Activated naive CD4-positive, alpha-beta T cell treated with anti-CD3 and anti-CD28 coated beads for 36 hours (primary cell): Measurements from ENCODE around the gene ATP1A2. TPM values are rescaled to one million over a fixed set of nuclear protein-coding genes. Genes with fewer than 3 reads are reported as not detected.

Source experiments
- CTCF ChIA-PET: fragments of 350-600 bp; sonication (Branson Sonifier 250); formaldehyde crosslinking; loops from one replicate; lab custom pipeline; 2021; ENCODE audit warnings: antibody characterized with exemption; lab: Charles Lee
- DNase-seq: peaks from one replicate; pipeline ENCODE4 v3.0.0-alpha.2; 2020
- H3K27ac Mint-ChIP-seq: one replicate; pipeline ENCODE4 v1.8.0; 2021; ENCODE audit warnings: mild to moderate bottlenecking, mixed read lengths
- H3K27me3 Mint-ChIP-seq: one replicate; pipeline ENCODE4 v1.8.0; 2021; ENCODE audit warnings: low read depth, mixed read lengths
- H3K36me3 Mint-ChIP-seq: one replicate; pipeline ENCODE4 v1.8.0; 2021; ENCODE audit warnings: low read depth, mixed read lengths
- H3K4me1 Mint-ChIP-seq: one replicate; pipeline ENCODE4 v1.8.0; 2021; ENCODE audit warnings: low read depth, mixed read lengths
- H3K4me3 Mint-ChIP-seq: one replicate; pipeline ENCODE4 v1.8.0; 2021; ENCODE audit warnings: mild to moderate bottlenecking, moderate library complexity, mixed read lengths
- H3K9me3 Mint-ChIP-seq: one replicate; pipeline ENCODE4 v1.8.0; 2021; ENCODE audit warnings: mixed read lengths
- intact Hi-C: fragments of 100-400 bp; cut with micrococcal nuclease; formaldehyde crosslinking; loops from one replicate; pipeline ENCODE4 v1.15.1; 2023
- total RNA-seq, 2 experiments: library from RNA; stranded (reverse); gene quantifications; one replicate each; pipeline ENCODE4 v1.2.3, GENCODE V29; 2021

The ATP1A2 gene
- total RNA-seq, 2 experiments from 2014 or later: not detected

DNA sequence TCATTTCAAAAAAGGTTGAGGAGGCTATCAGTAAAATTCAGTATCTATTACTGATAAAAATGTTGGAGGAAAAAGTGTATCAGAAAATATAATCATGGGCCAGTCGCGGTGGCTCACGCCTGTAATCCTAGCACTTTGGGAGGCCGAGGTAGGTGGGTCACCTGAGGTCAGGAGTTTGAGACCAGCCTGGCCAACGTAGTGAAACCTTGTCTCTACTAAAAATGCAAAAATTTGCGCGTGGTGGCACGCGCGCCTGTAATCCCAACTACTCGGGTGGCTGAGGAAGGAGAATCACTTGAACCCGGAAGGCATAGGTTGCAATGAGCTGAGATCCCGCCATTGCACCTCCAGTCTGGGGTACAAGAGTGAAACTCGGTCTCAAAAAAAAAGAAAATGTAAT lies 30.5 kb downstream of the ATP1A2 start:
- H3K4me3 Mint-ChIP-seq: no peak overlapping the region
- CTCF ChIA-PET: no interaction called here
- intact Hi-C loops: no loop called here

DNA sequence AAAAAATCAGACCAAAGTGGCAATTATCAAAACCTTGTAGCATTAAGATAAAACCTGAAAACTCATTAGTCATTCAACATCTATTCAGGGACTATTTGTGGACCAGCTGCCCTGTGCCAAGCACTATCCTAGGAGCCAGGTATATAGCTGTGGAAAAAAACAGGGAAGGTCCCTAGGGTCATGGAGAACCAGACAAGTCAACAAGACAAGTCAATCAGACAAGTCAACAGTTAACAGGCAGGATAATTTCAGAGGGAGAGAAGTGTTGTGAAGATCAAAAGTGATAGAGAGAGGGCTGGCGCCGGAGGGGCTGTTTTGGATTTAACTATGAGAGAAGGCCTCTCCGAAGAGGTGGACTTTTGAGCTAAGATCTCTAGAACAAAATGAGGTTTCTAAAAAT lies 32.6 kb downstream of the ATP1A2 start:
- no peaks in the 10 kb centered on the region for H3K36me3 Mint-ChIP-seq
- H3K4me3 Mint-ChIP-seq: no peak overlapping the region
- no peak overlapping the region for H3K27ac Mint-ChIP-seq
- intact Hi-C loops: no loop called here
- CTCF ChIA-PET: interaction anchor here (0.7 to 1.5 kb wide), 2 partner anchors 47 to 130 kb away, joined by 4 to 6 read pairs; no protein-coding TSS in a partner anchor
- no peaks in the 10 kb centered on the region for H3K27me3 Mint-ChIP-seq
- H3K4me1 Mint-ChIP-seq: no peaks in the 10 kb centered on the region
- no peak for DNase-seq
- H3K9me3 Mint-ChIP-seq: no peaks in the 10 kb centered on the region

More for the DNA sequence above, 30.5 kb downstream of the ATP1A2 start:
- no peaks in the 10 kb centered on the region for H3K4me1 Mint-ChIP-seq
- H3K9me3 Mint-ChIP-seq: no peaks in the 10 kb centered on the region
- no peak overlapping the region for H3K27ac Mint-ChIP-seq
- no peaks in the 10 kb centered on the region for H3K27me3 Mint-ChIP-seq
- no peak for DNase-seq
- H3K36me3 Mint-ChIP-seq: no peaks in the 10 kb centered on the region

DNA sequence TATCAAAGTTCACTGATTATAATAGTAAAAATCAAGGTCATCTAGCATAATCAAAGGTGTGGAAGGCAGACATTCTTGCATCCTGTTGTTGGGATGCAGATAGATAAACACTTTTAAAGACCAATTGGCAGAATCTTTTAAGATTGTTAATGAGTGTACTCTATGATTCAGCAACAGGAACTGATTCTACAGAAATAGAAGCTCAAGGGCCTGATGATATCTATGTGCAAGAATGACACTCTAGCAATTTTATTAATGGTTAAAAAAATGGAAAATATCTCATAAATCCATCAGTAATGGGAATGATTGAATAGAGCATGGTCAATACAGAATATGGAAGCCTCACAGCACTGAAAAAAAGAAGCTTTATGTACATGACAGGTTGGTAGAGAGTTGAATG lies 33.7 kb downstream of the ATP1A2 start:
- no peaks in the 10 kb centered on the region for H3K4me1 Mint-ChIP-seq
- CTCF ChIA-PET: no interaction called here
- no peak overlapping the region for H3K4me3 Mint-ChIP-seq
- no peaks in the 10 kb centered on the region for H3K9me3 Mint-ChIP-seq
- H3K27ac Mint-ChIP-seq: no peak overlapping the region
- intact Hi-C loops: no loop called here
- DNase-seq: no peak
- no peaks in the 10 kb centered on the region for H3K27me3 Mint-ChIP-seq
- no peaks in the 10 kb centered on the region for H3K36me3 Mint-ChIP-seq

DNA sequence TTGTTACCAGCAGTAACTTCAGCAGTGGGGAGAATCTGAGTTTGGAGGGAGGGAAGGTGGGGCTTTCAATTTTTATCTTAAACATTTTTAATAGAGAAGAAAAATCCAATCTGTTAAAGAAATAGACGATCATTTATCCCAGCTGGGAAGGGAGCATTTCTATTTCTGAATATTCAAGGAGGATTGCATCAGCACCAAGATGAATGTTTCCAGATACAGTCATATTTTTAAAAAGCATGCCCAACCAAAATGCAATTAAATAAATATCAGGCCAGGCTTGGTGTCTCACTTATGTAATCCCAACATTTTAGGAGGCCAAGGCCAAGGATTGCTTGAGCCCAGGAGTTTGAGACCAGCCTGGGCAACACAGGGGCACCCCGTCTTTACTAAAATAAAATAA lies 34.2 kb downstream of the ATP1A2 start:
- no peaks in the 10 kb centered on the region for H3K4me1 Mint-ChIP-seq
- H3K36me3 Mint-ChIP-seq: no peaks in the 10 kb centered on the region
- no peaks in the 10 kb centered on the region for H3K27me3 Mint-ChIP-seq
- intact Hi-C loops: no loop called here
- H3K9me3 Mint-ChIP-seq: no peaks in the 10 kb centered on the region
- H3K4me3 Mint-ChIP-seq: no peak overlapping the region
- DNase-seq: no peak
- CTCF ChIA-PET: no interaction called here
- no peak overlapping the region for H3K27ac Mint-ChIP-seq

DNA sequence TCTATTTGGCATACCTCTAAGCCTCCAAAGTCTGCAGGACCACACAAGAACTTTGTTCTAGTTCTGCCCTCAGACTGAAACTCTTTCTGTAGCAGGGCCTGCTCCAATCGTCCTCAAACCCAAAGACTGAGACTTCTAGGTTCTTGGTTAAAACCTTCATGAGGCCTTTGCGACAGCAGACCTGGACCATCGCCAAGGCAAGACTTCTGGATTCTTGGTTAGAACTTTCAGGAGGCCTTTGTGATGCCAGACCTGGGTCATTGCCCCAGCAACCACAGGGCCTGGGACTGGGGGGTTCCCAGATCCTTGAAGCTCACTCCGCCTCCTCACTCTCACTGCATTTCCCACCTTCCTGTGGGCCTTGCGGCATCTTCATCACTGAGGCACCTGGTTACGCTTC lies 35.7 kb downstream of the ATP1A2 start, which contains the start of gene ATP1A4:
Gene ATP1A4, plus strand, starts transcription at position 301 of the 400 bp plus-strand sequence. CDS start 438 bp downstream, outside the sequence.
- intact Hi-C loops: no loop called here
- Mint-ChIP-seq H3K4me1 (no peaks in the 10 kb centered on the region), H3K36me3 (no peaks in the 10 kb centered on the region), H3K9me3 (no peaks in the 10 kb centered on the region), H3K4me3 (no peak within 1 kb of the TSS), H3K27ac (no peak within 1 kb of the TSS), H3K27me3 (no peaks in the 10 kb centered on the region)
- no peak for DNase-seq
- CTCF ChIA-PET: no interaction called here

DNA sequence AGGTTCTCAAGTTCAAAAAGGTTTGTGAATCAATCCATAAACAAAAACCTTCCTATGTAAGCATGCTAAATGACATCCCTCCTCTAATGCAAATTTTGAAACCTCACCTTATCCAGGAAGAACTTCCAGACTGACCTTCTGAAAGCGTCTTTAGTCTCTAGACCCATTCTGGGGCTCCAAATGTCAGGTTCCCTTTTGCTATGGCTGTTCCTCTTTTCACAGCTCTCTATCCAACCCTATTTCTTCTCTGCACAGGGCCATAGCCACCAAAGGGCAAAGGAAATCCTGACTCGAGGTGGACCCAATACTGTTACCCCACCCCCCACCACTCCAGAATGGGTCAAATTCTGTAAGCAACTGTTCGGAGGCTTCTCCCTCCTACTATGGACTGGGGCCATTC lies 39.2 kb downstream of the ATP1A2 start:
- Mint-ChIP-seq H3K4me1 (no peaks in the 10 kb centered on the region), H3K27me3 (no peaks in the 10 kb centered on the region), H3K9me3 (no peaks in the 10 kb centered on the region), H3K27ac (no peak overlapping the region), H3K36me3 (no peaks in the 10 kb centered on the region), H3K4me3 (no peak overlapping the region)
- CTCF ChIA-PET: no interaction called here
- DNase-seq: no peak
- intact Hi-C loops: no loop called here

DNA sequence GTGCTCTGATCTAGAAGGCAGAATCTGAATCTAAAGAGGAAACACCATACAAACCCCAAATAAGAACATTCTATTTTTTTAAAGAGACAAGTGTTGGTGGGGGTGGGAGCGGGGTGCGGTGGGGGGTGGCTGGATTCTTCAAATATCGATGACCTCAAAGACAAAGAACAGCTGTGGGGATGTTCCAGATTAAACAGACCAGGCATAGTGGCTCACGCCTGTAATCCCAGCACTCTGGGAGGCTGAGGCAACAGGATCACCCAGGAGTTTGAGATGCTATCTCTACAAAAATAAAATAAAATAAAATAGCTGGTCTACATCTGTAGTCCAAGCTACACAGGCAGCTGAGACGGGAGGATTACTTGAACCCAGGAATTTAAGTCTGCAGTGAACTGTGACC lies 40.8 kb downstream of the ATP1A2 start:
- Mint-ChIP-seq H3K9me3 (no peaks in the 10 kb centered on the region), H3K27ac (no peak overlapping the region), H3K4me3 (no peak overlapping the region), H3K36me3 (no peaks in the 10 kb centered on the region), H3K4me1 (no peaks in the 10 kb centered on the region), H3K27me3 (no peaks in the 10 kb centered on the region)
- no peak for DNase-seq
- intact Hi-C loops: no loop called here
- CTCF ChIA-PET: interaction anchor here (1.1 to 1.9 kb wide), 5 partner anchors 9 to 135 kb away, joined by 3 to 8 read pairs (median 3); no protein-coding TSS in a partner anchor

DNA sequence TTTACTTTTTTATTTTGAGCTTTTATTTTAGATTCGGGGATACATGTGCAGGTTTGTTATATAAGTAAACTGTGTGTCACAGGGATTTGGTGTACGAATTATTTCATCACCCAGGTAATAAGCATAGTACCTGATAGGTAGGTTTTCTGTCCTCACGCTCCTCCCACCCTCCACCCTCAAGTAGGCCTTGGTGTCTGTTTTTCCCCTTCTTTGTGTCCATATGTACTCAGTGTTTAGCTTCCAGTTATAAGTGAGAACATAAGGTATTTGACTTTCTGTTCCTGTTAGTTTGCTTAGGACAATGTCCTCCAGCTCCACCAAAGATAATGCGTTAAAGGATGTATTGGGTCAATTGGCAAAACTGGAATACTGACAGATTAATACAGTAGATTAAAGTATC lies 41.6 kb downstream of the ATP1A2 start:
- no peaks in the 10 kb centered on the region for H3K36me3 Mint-ChIP-seq
- H3K27ac Mint-ChIP-seq: no peak overlapping the region
- no peak overlapping the region for H3K4me3 Mint-ChIP-seq
- CTCF ChIA-PET: interaction anchor here (0.6 to 1.9 kb wide), 6 partner anchors 10 to 134 kb away, joined by 3 to 6 read pairs (median 4); no protein-coding TSS in a partner anchor
- DNase-seq: no peak
- no peaks in the 10 kb centered on the region for H3K4me1 Mint-ChIP-seq
- no peaks in the 10 kb centered on the region for H3K9me3 Mint-ChIP-seq
- intact Hi-C loops: no loop called here
- no peaks in the 10 kb centered on the region for H3K27me3 Mint-ChIP-seq

DNA sequence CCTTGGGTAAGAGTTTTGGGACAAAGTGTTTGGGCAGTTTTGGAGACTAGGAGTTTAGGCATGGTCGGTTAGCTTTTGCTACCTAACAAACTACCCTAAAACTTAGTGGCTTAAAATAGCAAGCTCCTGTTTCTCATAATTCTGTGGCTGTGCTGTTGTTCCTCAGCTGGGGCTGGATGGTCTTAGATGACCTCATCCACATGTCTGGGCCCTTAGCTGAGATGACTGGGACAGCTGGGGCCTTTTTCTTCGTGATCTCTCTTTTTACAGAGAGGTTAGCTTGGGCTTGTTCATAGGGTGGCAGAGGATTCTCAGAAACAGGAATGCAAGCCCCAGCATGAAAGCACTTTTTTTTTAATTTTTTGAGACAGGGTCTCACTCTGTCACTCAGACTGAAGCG lies 42.5 kb downstream of the ATP1A2 start:
- Mint-ChIP-seq H3K27ac (no peak overlapping the region), H3K27me3 (no peaks in the 10 kb centered on the region), H3K4me1 (no peaks in the 10 kb centered on the region), H3K4me3 (no peak overlapping the region), H3K36me3 (no peaks in the 10 kb centered on the region), H3K9me3 (no peaks in the 10 kb centered on the region)
- CTCF ChIA-PET: interaction anchor here (0.8 kb wide), 1 partner anchor 57 kb away, joined by 3 read pairs; no protein-coding TSS in a partner anchor
- intact Hi-C loops: no loop called here
- DNase-seq: no peak

DNA sequence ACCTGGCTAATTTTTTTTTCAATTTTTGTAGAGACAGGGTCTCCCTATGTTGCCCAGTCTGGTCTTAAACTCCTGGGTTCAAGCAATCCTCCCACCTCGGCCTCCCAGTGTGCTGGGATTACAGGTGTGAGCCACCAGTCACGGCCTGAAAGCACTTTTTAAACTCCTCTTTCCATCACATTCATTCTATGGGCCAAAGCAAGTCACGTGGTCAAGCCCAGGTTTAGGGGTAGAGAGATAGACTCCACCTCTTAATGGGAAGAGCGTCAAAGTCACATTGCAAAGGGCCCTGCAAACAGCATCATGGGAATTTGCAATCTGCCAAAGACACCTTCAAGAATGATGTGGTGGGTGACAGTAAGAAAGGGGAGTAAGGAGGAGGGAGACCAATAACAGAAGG lies 43.0 kb downstream of the ATP1A2 start:
- H3K4me1 Mint-ChIP-seq: no peaks in the 10 kb centered on the region
- intact Hi-C loops: no loop called here
- H3K27me3 Mint-ChIP-seq: no peaks in the 10 kb centered on the region
- CTCF ChIA-PET: interaction anchor here (0.8 to 1.7 kb wide), 5 partner anchors 33 to 133 kb away, joined by 3 to 5 read pairs (median 3); no protein-coding TSS in a partner anchor
- DNase-seq: no peak
- H3K9me3 Mint-ChIP-seq: no peaks in the 10 kb centered on the region
- no peak overlapping the region for H3K4me3 Mint-ChIP-seq
- no peak overlapping the region for H3K27ac Mint-ChIP-seq
- no peaks in the 10 kb centered on the region for H3K36me3 Mint-ChIP-seq

DNA sequence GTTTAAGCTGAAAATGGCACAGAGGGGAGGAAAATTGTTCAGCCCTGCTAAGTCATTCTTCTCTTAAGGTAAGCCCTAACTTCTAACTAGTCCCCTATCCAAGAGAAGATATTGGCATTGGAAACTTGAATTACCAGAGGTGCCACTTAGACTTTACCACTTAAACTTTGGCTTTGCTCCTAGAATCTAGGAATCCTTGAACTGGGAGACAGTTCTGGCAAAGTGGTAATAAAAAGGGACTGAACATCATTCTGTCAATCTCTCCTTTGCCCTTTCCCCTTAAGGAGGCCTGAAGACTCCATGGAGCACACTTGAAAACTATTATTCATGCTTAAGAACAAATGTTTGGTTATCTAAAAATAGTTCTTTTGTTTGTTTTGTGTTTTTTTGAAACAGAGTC lies 44.3 kb downstream of the ATP1A2 start:
- no peak overlapping the region for H3K4me3 Mint-ChIP-seq
- H3K27ac Mint-ChIP-seq: no peak overlapping the region
- H3K4me1 Mint-ChIP-seq: no peaks in the 10 kb centered on the region
- no peaks in the 10 kb centered on the region for H3K9me3 Mint-ChIP-seq
- H3K27me3 Mint-ChIP-seq: no peaks in the 10 kb centered on the region
- H3K36me3 Mint-ChIP-seq: no peaks in the 10 kb centered on the region
- CTCF ChIA-PET: interaction anchor here (1.2 to 1.7 kb wide), 4 partner anchors 31 to 132 kb away, joined by 3 to 5 read pairs (median 4); no protein-coding TSS in a partner anchor
- intact Hi-C loops: no loop called here
- DNase-seq: no peak

DNA sequence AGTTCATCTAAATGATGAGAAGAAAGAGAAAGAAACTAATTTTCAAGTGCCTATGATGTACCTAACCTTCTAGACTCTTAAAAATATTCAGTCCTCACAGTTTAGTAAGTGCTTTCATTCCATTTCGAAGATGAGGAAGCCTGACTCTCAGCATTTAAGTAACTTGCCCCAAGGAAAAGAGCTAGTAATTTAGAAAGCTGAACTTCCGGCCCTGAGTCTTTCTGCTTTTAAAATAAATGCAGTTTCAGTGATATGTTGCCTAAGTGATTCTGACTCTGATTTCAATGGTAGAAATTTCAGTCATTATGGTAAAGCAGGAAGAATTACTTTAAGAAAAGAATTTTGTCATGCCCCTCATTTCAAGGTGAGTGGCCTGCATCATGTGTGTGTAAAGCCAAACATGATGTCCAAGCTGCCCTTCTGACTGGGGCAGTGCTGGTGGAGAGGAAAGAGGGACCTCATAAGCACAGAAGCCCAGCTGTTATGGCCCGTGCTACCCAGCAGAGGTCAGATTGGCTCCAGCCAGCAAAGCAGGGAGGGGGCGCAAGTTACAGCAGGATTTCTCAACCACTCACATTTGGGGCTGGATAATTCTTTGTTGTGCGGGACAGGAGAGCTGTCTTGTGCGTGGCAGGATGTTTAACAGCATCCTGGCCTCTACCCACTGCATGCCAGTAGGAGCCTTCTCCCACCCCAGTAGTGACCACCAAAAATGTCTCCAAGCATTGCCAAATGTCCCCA lies 46.6 kb downstream of the ATP1A2 start:
- Mint-ChIP-seq H3K36me3 (no peaks in the 10 kb centered on the region), H3K9me3 (no peaks in the 10 kb centered on the region), H3K4me1 (peaks cover 3% of the 10 kb centered on the region), H3K27ac (no peak overlapping the region), H3K27me3 (no peaks in the 10 kb centered on the region), H3K4me3 (no peak overlapping the region)
- peak; percentile 9 for DNase-seq
- intact Hi-C loops: no loop called here
- CTCF ChIA-PET: interaction anchor here (0.5 to 1.6 kb wide), 6 partner anchors 31 to 214 kb away, joined by 3 to 5 read pairs (median 3); no protein-coding TSS in a partner anchor

DNA sequence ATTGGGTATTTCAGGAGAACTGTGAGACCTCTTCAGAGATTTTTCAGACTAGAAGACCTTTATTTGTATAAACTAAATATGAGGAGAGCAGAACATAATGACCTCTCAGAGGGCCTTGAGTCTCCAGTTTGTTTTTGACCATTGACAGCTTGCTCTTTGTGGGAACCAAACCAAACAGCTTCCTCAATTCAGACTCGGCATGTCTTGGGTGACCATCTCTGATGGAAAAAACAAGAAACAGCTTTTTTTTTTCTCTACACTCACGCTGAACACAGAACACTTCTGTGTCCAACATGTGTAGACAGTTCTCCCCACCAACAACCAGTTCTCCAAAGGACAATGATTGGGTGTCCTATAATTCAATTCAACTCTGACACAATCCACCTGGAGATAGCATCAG lies 47.4 kb downstream of the ATP1A2 start:
- no peak overlapping the region for H3K27ac Mint-ChIP-seq
- H3K4me1 Mint-ChIP-seq: peaks cover 9% of the 10 kb centered on the region
- no peaks in the 10 kb centered on the region for H3K9me3 Mint-ChIP-seq
- no peaks in the 10 kb centered on the region for H3K36me3 Mint-ChIP-seq
- CTCF ChIA-PET: interaction anchor here (0.6 to 1.3 kb wide), 5 partner anchors 30 to 213 kb away, joined by 3 to 5 read pairs (median 3); no protein-coding TSS in a partner anchor
- H3K4me3 Mint-ChIP-seq: no peak overlapping the region
- no peak for DNase-seq
- intact Hi-C loops: no loop called here
- no peaks in the 10 kb centered on the region for H3K27me3 Mint-ChIP-seq
